ENCODE measurements around the gene MTSS2. TPM values are rescaled to one million over a fixed set of nuclear protein-coding genes. Genes with fewer than 3 reads are reported as not detected.

The MTSS2 gene
- total and polyA plus RNA-seq, 2 of the 4 experiments (the other 2 are of a cell fraction), result 9.1 to 86.2 TPM

DNA sequence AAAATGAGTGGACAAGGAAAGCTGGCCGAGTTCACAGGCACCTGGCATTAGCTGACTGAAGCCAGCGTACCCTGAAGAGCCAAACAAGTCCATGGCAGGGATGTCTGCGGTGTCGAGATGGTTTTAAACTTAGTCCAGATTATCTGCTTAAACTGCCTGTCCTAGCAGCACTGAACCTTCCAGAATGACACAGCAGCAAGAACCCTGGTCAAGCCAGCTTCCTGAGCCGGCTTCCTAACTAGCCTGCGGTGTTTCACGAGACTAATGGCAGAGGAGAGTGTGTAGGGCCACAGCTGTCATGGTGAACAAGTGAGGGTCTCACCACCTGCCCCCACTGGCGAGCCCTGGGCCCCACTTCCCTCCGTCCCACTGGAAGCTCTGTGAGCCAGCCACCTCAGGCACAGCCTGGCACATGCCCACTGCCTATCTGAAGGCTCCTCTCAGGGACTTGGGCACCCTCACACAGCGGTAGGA, 28.8 kb upstream of the MTSS2 start:
- H3K9me1 ChIP-seq (ENCODE audit: insufficient read depth, low read length), result peaks cover 35% of the 10 kb centered on the region
- peak overlapping the region; percentile 95 for H2BK120ac ChIP-seq (ENCODE audit: low read depth, low read length)
- H3K4me3 ChIP-seq (ENCODE audit: insufficient read depth, low read depth, low read length), result no peak overlapping the region
- peak overlapping the region; percentile 85 for H3K18ac ChIP-seq (ENCODE audit: low read depth, low read length)
- in situ Hi-C loops (cut with MboI; ENCODE audit: low sequenced_read_pairs), result no loop called here
- peak overlapping the region; percentile 85 for H2AK5ac ChIP-seq (ENCODE audit: low read depth, low read length)
- H3K27ac ChIP-seq (ENCODE audit: insufficient read depth, low read length), result peak overlapping the region; percentile 89
- ChIA-PET POLR2A (ENCODE audit: unreplicated experiment) (interaction anchor here (0.9 to 1.7 kb wide), 2 partner anchors 20 to 27 kb away, joined by 3 to 6 read pairs; no protein-coding TSS in a partner anchor), CTCF (interaction anchor here (0.6 to 2.4 kb wide), 8 partner anchors 12 to 1691 kb away, joined by 3 to 10 read pairs (median 4); no protein-coding TSS in a partner anchor)
- no TSS peak for BruUV-seq (replicated peaks)
- 65% methylated on average over 5 of the region's 10 CpGs; no CpG with 5 or more reads in 1 of the 2 experiments for WGBS, 2 experiments (ENCODE audit: extremely low coverage in 2 of 2, insufficient read length in 1 of 2)
- peak overlapping the region; percentile 74 for H2BK20ac ChIP-seq (ENCODE audit: low read depth, low read length)
- H3K23ac ChIP-seq (ENCODE audit: low read depth, low read length), result peak overlapping the region; percentile 96
- DNase-seq (no peak), ATAC-seq (ENCODE audit: low read depth) (peak; percentile 2)
- peak overlapping the region; percentile 23 for H3K4me2 ChIP-seq (ENCODE audit: low read depth, low read length)
- intact Hi-C loops (cut with micrococcal nuclease), result loop anchor here (1.0 kb wide), 1 partner anchor 23 kb away; no protein-coding TSS in a partner anchor
- H2AFZ ChIP-seq (replicated peaks; ENCODE audit: low read length, poor library complexity), result peak overlapping the region; percentile 81
- peak overlapping the region; percentile 74 for H2AK9ac ChIP-seq (replicated peaks; ENCODE audit: low read depth, low read length, poor library complexity)
- H3K4ac ChIP-seq (ENCODE audit: low read depth, low read length), result peak overlapping the region; percentile 96
- no peaks in the 10 kb centered on the region for H3K9me3 ChIP-seq (ENCODE audit: control insufficient read depth, insufficient read depth, low read length)
- H3K56ac ChIP-seq (ENCODE audit: extremely low read depth, insufficient read depth, low read length), result peak overlapping the region; percentile 82
- no peaks in the 10 kb centered on the region for H4K20me1 ChIP-seq (ENCODE audit: insufficient read depth, low read length)
- H3K14ac ChIP-seq (replicated peaks; ENCODE audit: low read depth, low read length), result peak overlapping the region; percentile 80
- dilution Hi-C loops (cut with HindIII; ENCODE audit: low sequenced_read_pairs, unreplicated experiment), result no loop called here
- peaks cover 38% of the 10 kb centered on the region for H3K4me1 ChIP-seq (ENCODE audit: control insufficient read depth, insufficient read depth, low read length)
- peak overlapping the region; percentile 86 to 90 for H4K8ac ChIP-seq (ENCODE audit: low read depth in 2 of 2, low read length in 2 of 2)
- H3K79me1 ChIP-seq (ENCODE audit: low read depth in 1 of 2, low read length in 2 of 2), result peaks cover 9 to 44% of the 10 kb centered on the region in 2 experiments
- H3K36me3 ChIP-seq (ENCODE audit: control insufficient read depth, insufficient read depth, low read length), result no peaks in the 10 kb centered on the region
- peak overlapping the region; percentile 37 for H3K9ac ChIP-seq (ENCODE audit: low read depth, low read length)
- H2BK15ac ChIP-seq (ENCODE audit: low read depth, low read length), result peak overlapping the region; percentile 60
- no peak for TF ChIP-seq FOS (IDR thresholded peaks at IDR 0.05; ENCODE audit: low read depth, low read length)
- TF ChIP-seq CEBPB (IDR thresholded peaks at IDR 0.05; ENCODE audit: low read depth, low read length), result no peak
- no peak for TF ChIP-seq POLR2A (IDR thresholded peaks at IDR 0.05; ENCODE audit: low read depth, low read length)
- TF ChIP-seq CHD1 (IDR thresholded peaks at IDR 0.05; ENCODE audit: low read depth, low read length), result no peak
- TF ChIP-seq BHLHE40 (IDR thresholded peaks at IDR 0.05; ENCODE audit: low read depth, low read length), result no peak
- TF ChIP-seq RAD21 (IDR thresholded peaks at IDR 0.05; ENCODE audit: low read length), result no peak
- TF ChIP-seq MXI1 (IDR thresholded peaks at IDR 0.05; ENCODE audit: borderline replicate concordance, low read depth, low read length), result no peak
- no peak for TF ChIP-seq RFX5 (IDR thresholded peaks at IDR 0.05; ENCODE audit: low read depth, low read length)
- no peak for TF ChIP-seq ELK1 (IDR thresholded peaks at IDR 0.05; ENCODE audit: borderline replicate concordance, low read depth, low read length)
- TF ChIP-seq USF2 (IDR thresholded peaks at IDR 0.05; ENCODE audit: low read depth, low read length), result no peak
- no peak for TF ChIP-seq SMC3 (IDR thresholded peaks at IDR 0.05; ENCODE audit: low read depth, low read length)
- TF ChIP-seq NFE2L2 (IDR thresholded peaks at IDR 0.05; ENCODE audit: low read depth, low read length), result no peak
- peak overlapping the region; percentile 92 for H4K5ac ChIP-seq (ENCODE audit: low read depth, low read length)
- peak overlapping the region; percentile 98 for H4K91ac ChIP-seq (ENCODE audit: insufficient read depth, low read depth, low read length)
- peak overlapping the region; percentile 94 for H2BK5ac ChIP-seq (ENCODE audit: low read depth, low read length, poor library complexity, severe bottlenecking)
- no peaks in the 10 kb centered on the region for H3K27me3 ChIP-seq (ENCODE audit: control insufficient read depth, insufficient read depth, low read length)

Data from IMR-90 (cell line).